CD1c-positive myeloid dendritic cell (primary cell): ENCODE measurements around the gene NADK2.
A peak's percentile ranks its signal among the peaks of the same experiment; 100 is the strongest.
"Not testable (repeated sequence)": the region's sequence is repeated elsewhere in the genome, so short reads cannot be mapped to it uniquely, and the experiment has no call there.

Source experiments
- DNase-seq: peaks from one replicate; pipeline ENCODE4 v3.0.0-alpha.2; 2016; ENCODE audit errors: extremely low spot score

Gene NADK2

GRCh38 chr5:36241631-36242533 lies at the start of gene NADK2:
TSS of gene NADK2 (minus strand) at chr5:36241925. CDS start at chr5:36241798, 127 bp downstream.
- DNase-seq = peak; percentile 98

GRCh38 chr5:36285837-36286615 lies 44.3 kb upstream of the NADK2 start:
- DNase-seq = no peak

GRCh38 chr5:36283775-36284174 lies 42.0 kb upstream of the NADK2 start:
- not testable (repeated sequence) for DNase-seq

GRCh38 chr5:36281626-36282025 lies 39.9 kb upstream of the NADK2 start:
- no peak for DNase-seq

GRCh38 chr5:36279054-36279698 lies 37.5 kb upstream of the NADK2 start:
- DNase-seq = no peak

- no peak for DNase-seq
Measured at GRCh38 chr5:36277521-36278176, 35.9 kb upstream of the NADK2 start.

- no peak for DNase-seq
Measured at GRCh38 chr5:36276864-36277263, 35.1 kb upstream of the NADK2 start.

- peak; percentile 26 for DNase-seq
Measured at GRCh38 chr5:36273809-36274526, 32.2 kb upstream of the NADK2 start.

GRCh38 chr5:36272136-36272690 lies 30.5 kb upstream of the NADK2 start:
- DNase-seq = no peak

- DNase-seq = no peak
Measured at GRCh38 chr5:36270876-36271575, 29.3 kb upstream of the NADK2 start.

GRCh38 chr5:36270175-36270574 lies 28.4 kb upstream of the NADK2 start:
- DNase-seq = no peak

GRCh38 chr5:36269478-36269877 lies 27.8 kb upstream of the NADK2 start:
- no peak for DNase-seq

- no peak for DNase-seq
Measured at GRCh38 chr5:36267905-36268304, 26.2 kb upstream of the NADK2 start.

- DNase-seq = no peak
Measured at GRCh38 chr5:36264202-36264760, 22.6 kb upstream of the NADK2 start.

GRCh38 chr5:36261186-36261585 lies 19.5 kb upstream of the NADK2 start:
- DNase-seq = no peak

- DNase-seq = no peak
Measured at GRCh38 chr5:36253575-36253974, 11.8 kb upstream of the NADK2 start.

GRCh38 chr5:36252722-36253365 lies 11.1 kb upstream of the NADK2 start:
- no peak for DNase-seq

GRCh38 chr5:36251218-36251617 lies 9.5 kb upstream of the NADK2 start:
- no peak for DNase-seq

- DNase-seq = no peak
Measured at GRCh38 chr5:36250427-36250826, 8.7 kb upstream of the NADK2 start.
